ENCODE data around the gene AKAP1. TPM values are rescaled to one million over a fixed set of nuclear protein-coding genes. Genes with fewer than 3 reads are reported as not detected.

The AKAP1 gene
- total and polyA plus RNA-seq, 4 donors: 31.3 to 58.5 (median 39.8) TPM

GRCh38 chr17:57086069-57086930 is 1.3 kb downstream of the AKAP1 start:
- under 1% methylated on average over 45 of the region's 45 CpGs for WGBS
- DNase-seq (ENCODE audit: low spot score): peak; percentile 43
- TF ChIP-seq RAD21 (IDR thresholded peaks at IDR 0.05) (peak in 1 of 2 donors; percentile 29), JUND (IDR thresholded peaks at IDR 0.05) (no peak), ZBTB33 (IDR thresholded peaks at IDR 0.05) (no peak), RXRA (IDR thresholded peaks at IDR 0.05) (peak; percentile 41 to 67), FOXA2 (IDR thresholded peaks at IDR 0.05) (no peak), HNF4G (IDR thresholded peaks at IDR 0.05) (peak; percentile 58), TAF1 (conservative IDR thresholded peaks at IDR 0.05) (no peak), NR2F2 (IDR thresholded peaks at IDR 0.05) (no peak), GABPA (IDR thresholded peaks at IDR 0.05 in 1 of 2, conservative IDR thresholded peaks at IDR 0.05 in 1 of 2) (no peak), EGR1 (IDR thresholded peaks at IDR 0.05; ENCODE audit: low read depth in 2 of 2) (no peak), FOXA1 (IDR thresholded peaks at IDR 0.05) (no peak), CTCF (IDR thresholded peaks at IDR 0.05; ENCODE audit: low read depth, low read length, missing input control) (no peak), YY1 (IDR thresholded peaks at IDR 0.05) (peak; percentile 26), SP1 (IDR thresholded peaks at IDR 0.05) (peak; percentile 54), MAX (IDR thresholded peaks at IDR 0.05) (peak; percentile 10), HNF4A (conservative IDR thresholded peaks at IDR 0.05) (peak; percentile 69 to 87)
- TF ChIP-seq, protein P1, sequence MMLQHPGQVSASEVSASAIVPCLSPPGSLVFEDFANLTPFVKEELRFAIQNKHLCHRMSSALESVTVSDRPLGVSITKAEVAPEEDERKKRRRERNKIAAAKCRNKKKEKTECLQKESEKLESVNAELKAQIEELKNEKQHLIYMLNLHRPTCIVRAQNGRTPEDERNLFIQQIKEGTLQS (IDR thresholded peaks at IDR 0.05): no peak
- TF ChIP-seq, protein P2, sequence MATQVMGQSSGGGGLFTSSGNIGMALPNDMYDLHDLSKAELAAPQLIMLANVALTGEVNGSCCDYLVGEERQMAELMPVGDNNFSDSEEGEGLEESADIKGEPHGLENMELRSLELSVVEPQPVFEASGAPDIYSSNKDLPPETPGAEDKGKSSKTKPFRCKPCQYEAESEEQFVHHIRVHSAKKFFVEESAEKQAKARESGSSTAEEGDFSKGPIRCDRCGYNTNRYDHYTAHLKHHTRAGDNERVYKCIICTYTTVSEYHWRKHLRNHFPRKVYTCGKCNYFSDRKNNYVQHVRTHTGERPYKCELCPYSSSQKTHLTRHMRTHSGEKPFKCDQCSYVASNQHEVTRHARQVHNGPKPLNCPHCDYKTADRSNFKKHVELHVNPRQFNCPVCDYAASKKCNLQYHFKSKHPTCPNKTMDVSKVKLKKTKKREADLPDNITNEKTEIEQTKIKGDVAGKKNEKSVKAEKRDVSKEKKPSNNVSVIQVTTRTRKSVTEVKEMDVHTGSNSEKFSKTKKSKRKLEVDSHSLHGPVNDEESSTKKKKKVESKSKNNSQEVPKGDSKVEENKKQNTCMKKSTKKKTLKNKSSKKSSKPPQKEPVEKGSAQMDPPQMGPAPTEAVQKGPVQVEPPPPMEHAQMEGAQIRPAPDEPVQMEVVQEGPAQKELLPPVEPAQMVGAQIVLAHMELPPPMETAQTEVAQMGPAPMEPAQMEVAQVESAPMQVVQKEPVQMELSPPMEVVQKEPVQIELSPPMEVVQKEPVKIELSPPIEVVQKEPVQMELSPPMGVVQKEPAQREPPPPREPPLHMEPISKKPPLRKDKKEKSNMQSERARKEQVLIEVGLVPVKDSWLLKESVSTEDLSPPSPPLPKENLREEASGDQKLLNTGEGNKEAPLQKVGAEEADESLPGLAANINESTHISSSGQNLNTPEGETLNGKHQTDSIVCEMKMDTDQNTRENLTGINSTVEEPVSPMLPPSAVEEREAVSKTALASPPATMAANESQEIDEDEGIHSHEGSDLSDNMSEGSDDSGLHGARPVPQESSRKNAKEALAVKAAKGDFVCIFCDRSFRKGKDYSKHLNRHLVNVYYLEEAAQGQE (IDR thresholded peaks at IDR 0.05): peak; percentile 21
- Histone ChIP-seq H3K4me1 (ENCODE audit: control insufficient read depth in 4 of 4, insufficient read depth in 4 of 4, low read length in 3 of 4) (peaks cover 12 to 62% (median 50%) of the 10 kb centered on the region in 4 donors), H3K4me3 (ENCODE audit: low read depth in 1 of 3, low read length in 3 of 3) (peak overlapping the region; percentile 56 to 78 (median 73)), H3K9ac (ENCODE audit: low read depth in 1 of 2, low read length in 2 of 2) (peak overlapping the region in 1 of 2 donors; percentile 1), H3K27me3 (ENCODE audit: control insufficient read depth in 4 of 4, insufficient read depth in 4 of 4, low read length in 3 of 4) (no peaks in the 10 kb centered on the region), H3K9me3 (ENCODE audit: control insufficient read depth in 4 of 4, low read length in 3 of 4) (no peaks in the 10 kb centered on the region), H3K27ac (ENCODE audit: low read depth in 1 of 2, low read length in 2 of 2) (peak overlapping the region; percentile 90 to 91), H3K36me3 (ENCODE audit: control insufficient read depth in 4 of 4, insufficient read depth in 3 of 4, low read depth in 1 of 4, low read length in 3 of 4) (no peaks in the 10 kb centered on the region)
